ENCODE results near the gene FZD8.

Gene FZD8

DNA sequence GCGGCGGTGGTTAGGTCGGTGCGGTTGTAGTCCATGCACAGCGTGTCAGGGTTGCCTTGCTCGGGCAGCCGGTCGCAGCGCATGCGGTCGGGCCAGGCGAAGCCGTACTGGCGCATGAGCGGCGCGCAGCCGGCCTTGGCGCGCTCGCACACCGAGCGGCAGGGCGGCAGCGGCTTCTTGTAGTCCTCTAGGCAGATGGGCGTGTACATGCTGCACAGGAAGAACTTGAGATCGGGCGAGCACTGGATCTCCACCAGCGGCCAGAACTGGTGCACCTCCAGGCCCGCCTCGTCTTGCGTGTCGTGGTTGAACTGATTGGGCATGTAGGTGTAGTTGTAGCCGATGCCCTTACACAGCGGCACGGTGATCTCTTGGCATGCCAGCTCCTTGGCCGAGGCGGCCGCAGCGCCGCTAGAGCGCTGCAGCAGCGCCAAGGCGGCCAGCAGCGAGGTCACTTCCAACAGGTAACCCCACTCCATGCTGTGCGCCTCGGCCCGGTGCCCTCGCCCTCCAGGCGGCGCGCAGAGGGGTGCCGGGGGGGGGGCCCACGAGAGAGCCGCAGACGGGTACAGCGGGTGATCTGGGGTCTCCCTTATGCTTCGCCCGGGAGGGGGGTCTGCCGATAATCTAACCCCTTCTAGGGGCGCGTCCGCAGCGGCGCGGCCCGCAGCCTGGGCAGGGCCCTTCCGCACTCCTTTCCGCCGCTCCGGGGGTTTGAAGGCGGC is 983 bp downstream of the FZD8 start:
- DNase-seq (ENCODE audit: low spot score) = peak; percentile 35

- peak; percentile 59 for DNase-seq (ENCODE audit: low spot score)
These were observed 1.6 kb downstream of the FZD8 start for GRCh38 chr10:35640474-35640873.

- DNase-seq (ENCODE audit: low spot score) = no peak
These were observed 2.2 kb downstream of the FZD8 start for GRCh38 chr10:35639728-35640401.

- peak; percentile 28 for DNase-seq (ENCODE audit: low spot score)
These were observed 2.9 kb downstream of the FZD8 start for GRCh38 chr10:35639021-35639727.

DNA sequence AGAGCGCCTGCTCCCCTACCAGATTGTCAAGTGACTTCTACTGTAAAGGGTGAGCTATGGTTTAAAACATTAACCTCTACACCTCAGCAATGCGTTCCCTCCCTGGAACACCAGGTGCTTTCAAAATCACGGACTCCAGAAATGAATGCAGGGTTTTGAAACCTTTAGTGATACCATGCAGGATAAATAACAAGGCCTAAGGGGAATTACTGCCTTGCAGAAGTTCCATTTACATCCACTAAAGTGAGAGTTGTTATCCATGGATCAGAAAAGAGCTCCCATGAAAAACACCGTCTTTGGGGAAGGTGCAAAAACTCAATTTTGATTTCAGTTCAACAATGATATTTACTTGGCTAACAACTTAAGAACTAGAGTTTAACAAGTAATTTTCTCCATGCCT is 4.0 kb downstream of the FZD8 start:
- no peak for DNase-seq (ENCODE audit: low spot score)

DNA sequence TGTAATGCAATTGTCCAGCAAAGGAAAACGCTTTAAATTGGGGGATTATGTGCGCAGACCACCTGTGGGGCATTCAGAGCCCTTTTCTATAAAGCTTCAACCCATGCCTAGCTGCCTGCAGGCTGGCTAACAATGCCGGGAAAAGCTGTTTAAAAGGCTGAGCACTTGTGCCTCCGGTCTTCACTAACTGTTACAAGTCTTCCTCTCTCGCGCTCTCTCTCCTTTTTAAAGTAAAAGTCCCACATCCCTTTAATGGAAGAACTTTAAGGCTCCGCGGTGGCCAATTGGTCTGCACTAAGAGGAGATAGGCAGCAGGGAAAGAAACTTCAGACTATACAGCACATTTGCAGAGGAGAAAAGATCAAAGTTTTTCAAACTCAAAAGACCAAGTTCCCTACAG is 4.6 kb downstream of the FZD8 start:
- no peak for DNase-seq (ENCODE audit: low spot score)

GRCh38 chr10:35636956-35637355 is 5.1 kb downstream of the FZD8 start:
- no peak for DNase-seq (ENCODE audit: low spot score)

DNA sequence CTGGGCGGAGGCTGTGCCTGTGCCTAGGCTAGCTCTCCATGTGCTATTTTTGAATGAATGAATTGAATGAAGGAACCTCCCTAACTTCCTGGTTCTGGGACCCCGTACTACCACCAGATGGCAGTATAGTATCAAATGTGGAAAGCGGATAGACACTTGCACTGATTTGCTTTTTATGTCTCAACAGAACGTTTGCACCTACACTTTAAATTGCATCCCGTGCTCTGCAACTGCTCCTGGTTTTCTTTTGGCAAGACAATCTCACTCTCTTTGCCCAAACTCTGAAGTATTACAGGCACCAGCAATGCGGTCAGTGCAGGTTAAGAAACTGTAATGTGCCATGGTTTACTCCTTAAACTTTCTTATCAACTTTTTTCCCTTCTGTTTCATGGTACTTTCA is 6.5 kb downstream of the FZD8 start:
- DNase-seq (ENCODE audit: low spot score) = peak; percentile 55

DNA sequence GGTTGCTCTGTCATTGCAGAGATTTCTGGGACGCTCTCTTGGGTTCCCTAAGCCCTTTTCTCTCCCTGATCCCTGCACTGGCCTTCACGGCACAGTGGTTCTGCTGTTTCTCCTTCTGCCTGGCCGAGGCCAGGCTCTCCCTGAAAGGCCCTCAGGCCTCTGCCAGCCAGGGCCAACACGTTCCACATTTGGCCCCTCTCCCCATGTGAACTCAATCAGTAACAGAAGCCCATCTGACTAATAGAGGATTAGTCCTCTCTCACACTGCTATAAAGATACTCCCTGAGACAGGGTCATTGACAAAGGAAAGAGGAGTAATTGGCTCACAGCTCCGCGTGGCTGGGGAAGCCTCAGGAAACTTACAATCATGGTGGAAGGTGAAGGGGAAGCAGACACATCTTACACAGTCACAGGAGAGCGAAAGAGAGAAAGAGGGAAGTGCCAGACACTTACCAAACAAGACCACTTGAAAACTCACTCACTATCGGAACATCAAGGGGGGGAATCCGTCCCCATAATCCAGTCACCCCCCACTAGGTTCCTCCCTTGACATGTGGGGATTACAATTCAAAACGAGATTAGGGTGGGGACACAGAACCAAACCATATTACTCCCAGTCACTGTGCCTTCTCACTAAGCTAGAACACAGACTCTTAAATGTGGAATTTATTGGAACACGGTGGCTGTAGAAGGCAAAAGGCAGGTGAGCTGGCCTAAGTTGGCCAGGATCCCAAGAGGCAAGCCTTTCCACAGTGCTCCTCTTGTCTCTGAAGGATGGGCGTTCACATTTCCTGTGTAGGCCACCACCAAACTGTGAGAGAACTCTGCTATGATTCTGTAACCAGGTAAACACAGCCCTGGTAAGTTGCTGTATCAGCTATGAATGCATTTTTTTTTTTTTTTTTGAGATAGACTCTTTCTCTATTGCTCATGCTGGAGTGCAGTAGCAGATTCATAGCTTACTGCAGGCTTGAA is 8.8 kb downstream of the FZD8 start:
- no peak for DNase-seq (ENCODE audit: low spot score)

DNA sequence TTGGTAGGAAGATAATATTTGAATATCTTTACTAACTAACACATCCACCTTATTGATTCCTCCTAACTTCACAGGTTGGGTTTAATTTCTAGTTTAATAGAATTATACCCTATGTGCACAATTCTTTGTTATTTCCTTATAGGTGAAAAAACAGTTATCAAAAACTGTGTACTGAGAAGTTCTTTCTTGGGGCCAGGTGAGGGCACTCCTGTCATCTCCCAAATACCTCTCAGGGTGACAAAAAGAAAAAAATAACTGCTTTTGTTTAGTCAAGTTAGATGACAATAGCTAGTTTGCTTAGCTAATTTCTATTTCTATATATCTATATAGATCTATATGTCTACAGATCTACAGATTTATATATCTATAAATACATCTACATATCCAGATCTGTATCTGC is 10.1 kb downstream of the FZD8 start:
- DNase-seq (ENCODE audit: low spot score) = no peak

DNA sequence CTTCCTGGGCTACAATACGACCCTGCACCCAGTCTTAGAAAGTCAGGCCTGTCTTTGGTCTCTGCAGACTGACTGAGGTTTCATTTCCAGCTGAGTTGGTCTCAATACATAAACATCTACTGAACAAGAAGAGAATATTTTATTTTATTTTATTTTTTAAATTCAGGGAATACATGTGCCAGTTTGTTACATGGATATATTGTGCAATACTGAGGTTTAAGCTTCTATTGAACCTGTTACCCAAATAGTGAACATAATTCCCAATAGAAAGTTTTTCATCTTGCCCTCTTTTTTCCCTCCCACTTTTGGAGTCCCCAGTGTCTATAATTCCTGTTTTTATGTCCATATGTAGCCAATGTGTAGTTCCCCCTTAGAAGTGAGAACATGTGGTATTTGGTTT is 10.7 kb downstream of the FZD8 start:
- no peak for DNase-seq (ENCODE audit: low spot score)

DNA sequence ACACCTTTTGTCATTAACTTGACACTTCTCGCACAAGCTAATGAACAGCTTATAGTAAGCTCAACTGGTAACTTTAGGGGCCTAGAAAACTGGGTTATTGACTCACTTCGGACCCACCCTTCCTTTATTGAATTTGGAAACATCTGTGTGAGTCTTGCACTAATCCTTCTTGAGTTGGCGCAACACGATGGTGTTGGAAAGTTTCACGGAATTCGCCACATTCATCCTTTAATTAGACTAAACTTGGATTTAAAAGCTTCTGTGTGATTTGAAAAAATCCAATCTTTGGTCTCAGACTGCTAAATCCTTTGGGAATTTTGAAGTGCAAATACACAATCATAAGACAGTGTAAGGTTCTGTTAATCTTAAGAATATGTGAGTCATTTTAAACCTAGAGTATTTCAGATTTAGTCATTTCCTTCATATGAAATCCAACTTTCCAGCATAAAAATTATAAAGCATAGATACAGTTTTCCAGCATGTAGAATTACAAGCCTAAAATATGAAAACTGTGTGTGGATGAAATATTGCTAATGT is 15.1 kb downstream of the FZD8 start:
- DNase-seq (ENCODE audit: low spot score) = no peak

DNA sequence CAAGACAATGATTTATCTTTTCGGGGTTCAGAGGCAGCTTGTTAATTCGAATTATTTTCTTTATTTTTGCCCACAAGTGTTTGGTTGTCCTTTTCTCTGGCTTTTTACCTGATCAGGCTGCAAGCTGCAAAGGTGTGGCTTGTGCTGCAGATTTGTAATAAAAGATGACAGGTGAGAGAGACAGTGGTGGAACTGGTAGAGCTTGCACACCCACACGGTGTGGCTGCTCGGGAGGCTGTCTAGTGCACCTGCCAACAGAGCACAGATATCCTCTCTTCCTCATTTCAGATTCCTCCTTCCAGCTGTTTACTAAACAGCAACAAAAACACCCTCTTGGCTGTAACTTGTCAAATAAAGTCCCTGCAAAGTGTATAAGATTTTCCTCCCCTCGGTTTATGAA is 27.8 kb downstream of the FZD8 start:
- DNase-seq (ENCODE audit: low spot score) = no peak

GRCh38 chr10:35613597-35614226 is 28.4 kb downstream of the FZD8 start:
- DNase-seq (ENCODE audit: low spot score) = no peak

DNA sequence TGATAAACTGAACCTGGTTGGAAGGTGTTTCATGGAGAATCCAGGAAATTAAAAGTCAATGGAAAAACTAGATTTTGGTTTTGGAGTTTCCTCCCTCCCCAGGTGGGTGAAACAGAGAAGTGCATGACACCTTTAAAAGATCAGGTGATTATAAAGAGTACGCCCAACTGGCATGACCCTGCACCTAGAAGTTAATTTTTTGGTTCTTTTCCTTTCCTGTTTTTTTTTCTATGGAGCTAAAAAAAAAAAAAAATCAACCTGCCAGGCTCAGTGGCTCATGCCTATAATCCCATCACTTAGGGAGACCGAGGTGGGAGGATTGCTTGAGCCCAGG is 29.0 kb downstream of the FZD8 start:
- no peak for DNase-seq (ENCODE audit: low spot score)

DNA sequence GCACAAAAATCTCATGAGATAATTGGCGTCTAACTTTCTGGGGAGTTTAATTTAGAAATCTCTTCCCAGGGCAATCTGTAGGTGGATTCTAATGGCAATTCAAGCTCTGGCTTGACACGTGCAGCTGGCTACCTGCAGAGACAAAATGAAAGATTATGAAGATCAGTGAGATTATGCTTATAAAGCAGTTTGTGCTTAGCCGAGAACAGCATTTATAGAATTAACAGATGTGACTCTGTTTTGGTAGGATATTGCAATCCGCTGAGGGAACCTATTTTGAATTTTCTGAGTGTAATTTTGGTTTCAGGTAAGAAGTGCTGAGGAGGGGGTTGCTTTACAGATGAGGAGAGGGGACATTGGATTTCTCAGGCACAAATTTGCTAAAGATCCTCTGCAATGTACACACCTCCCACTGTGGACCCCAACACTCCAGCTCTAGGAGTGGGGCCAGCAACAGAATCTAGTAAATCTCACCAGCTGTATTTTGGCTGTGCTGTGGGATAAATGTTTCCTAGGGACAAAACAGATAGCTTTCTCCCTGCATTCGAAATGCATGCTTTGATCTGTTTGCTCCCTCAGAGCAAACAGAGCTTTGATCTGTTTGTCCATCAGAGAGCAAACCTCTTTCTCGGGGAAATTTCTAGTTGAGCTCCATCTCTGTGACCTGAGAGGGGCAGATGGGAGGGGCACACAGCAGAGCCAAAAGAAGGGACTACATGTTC is 29.6 kb downstream of the FZD8 start:
- DNase-seq (ENCODE audit: low spot score) = no peak

- peak; percentile 42 for DNase-seq (ENCODE audit: low spot score)
These were observed 30.3 kb downstream of the FZD8 start for GRCh38 chr10:35611750-35612149.

GRCh38 chr10:35608328-35608672 is 33.8 kb downstream of the FZD8 start:
- DNase-seq (ENCODE audit: low spot score) = peak; percentile 18

DNA sequence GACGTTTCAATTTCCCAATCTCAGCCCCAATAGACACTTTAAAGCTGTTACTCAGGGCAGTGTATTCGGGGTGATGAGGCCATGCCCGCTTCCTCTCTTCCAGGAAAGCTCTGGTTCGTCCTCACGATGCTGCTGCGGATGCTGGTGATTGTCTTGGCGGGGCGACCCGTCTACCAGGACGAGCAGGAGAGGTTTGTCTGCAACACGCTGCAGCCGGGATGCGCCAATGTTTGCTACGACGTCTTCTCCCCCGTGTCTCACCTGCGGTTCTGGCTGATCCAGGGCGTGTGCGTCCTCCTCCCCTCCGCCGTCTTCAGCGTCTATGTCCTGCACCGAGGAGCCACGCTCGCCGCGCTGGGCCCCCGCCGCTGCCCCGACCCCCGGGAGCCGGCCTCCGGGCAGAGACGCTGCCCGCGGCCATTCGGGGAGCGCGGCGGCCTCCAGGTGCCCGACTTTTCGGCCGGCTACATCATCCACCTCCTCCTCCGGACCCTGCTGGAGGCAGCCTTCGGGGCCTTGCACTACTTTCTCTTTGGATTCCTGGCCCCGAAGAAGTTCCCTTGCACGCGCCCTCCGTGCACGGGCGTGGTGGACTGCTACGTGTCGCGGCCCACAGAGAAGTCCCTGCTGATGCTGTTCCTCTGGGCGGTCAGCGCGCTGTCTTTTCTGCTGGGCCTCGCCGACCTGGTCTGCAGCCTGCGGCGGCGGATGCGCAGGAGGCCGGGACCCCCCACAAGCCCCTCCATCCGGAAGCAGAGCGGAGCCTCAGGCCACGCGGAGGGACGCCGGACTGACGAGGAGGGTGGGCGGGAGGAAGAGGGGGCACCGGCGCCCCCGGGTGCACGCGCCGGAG is 34.4 kb downstream of the FZD8 start:
- peak; percentile 37 for DNase-seq (ENCODE audit: low spot score)

DNA sequence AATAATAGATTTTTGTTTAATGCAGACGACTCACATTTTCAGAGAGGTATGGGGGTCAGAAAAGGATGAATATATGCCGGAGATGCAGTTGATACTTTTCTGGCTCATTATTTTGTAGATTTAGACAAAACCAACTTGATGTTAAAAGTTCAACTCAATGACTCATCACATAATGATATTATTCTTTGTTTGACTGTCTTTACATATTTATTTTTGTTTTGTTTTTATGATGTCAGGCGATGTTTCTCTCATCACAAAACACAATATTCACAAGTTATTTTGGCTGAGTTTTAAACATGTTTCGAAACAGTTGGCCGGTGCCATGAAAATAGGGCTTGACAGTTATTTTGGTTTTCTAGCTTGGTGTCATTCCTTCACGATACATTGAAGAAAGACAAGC is 35.7 kb downstream of the FZD8 start:
- no peak for DNase-seq (ENCODE audit: low spot score)

Data from iPS-NIHi11 (cell line).